ENCODE data around the gene ABCF2.

Gene ABCF2

DNA sequence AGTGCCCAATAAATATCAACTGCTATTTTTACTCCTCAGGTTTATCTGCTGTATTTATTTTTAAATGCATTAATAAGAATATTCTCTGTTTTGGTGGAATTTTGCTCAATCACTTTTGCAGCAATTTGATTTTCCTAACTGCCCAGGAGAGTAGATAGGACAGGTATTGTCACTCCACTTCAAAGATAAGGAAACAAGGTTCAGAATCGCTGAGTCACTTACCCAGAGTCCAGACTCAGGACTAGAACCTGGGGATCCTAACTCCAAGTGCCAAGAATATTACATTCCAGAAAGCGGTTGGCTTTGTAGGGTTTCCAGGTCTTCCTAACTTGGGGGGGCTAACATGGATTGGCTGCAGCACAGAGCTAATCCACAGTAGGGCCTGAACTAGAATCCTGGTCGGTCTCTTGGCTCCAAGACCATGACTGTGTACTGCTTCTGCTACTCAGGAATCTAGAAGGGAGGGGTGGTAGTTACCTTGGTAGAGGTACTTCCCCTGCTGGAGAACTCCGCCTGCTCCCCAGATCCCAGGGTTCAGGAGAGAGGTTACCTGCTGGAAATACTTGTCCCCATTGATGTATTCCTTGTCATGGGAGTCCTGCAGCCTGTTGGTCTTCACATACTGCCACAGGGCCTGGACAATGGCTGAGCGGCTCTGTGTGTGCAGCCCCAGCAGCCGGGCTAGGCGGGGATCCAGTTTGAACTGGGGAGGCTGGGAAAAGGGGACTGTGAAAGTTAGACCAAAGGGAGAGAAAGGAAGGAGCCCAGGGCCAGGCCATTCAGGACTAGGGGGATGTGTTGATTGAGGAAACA lies 14.1 kb upstream of the ABCF2 start:
- TF ChIP-seq, protein P1, sequence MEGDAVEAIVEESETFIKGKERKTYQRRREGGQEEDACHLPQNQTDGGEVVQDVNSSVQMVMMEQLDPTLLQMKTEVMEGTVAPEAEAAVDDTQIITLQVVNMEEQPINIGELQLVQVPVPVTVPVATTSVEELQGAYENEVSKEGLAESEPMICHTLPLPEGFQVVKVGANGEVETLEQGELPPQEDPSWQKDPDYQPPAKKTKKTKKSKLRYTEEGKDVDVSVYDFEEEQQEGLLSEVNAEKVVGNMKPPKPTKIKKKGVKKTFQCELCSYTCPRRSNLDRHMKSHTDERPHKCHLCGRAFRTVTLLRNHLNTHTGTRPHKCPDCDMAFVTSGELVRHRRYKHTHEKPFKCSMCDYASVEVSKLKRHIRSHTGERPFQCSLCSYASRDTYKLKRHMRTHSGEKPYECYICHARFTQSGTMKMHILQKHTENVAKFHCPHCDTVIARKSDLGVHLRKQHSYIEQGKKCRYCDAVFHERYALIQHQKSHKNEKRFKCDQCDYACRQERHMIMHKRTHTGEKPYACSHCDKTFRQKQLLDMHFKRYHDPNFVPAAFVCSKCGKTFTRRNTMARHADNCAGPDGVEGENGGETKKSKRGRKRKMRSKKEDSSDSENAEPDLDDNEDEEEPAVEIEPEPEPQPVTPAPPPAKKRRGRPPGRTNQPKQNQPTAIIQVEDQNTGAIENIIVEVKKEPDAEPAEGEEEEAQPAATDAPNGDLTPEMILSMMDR (IDR thresholded peaks at IDR 0.05; ENCODE audit: low read depth, low read length, missing control alignments) = no peak
- Histone ChIP-seq H3K36me3 (replicated peaks) (peaks cover 58% of the 10 kb centered on the region), H3K4me3 (ENCODE audit: low read depth, low read length) (no peak overlapping the region), H3K27ac (no peak overlapping the region), H3K27me3 (replicated peaks) (no peaks in the 10 kb centered on the region)
- no peak for DNase-seq
- in situ Hi-C loops (cut with HindIII; ENCODE audit: low pct_ligation_motif_present, low sequenced_read_pairs) = no loop called here

DNA sequence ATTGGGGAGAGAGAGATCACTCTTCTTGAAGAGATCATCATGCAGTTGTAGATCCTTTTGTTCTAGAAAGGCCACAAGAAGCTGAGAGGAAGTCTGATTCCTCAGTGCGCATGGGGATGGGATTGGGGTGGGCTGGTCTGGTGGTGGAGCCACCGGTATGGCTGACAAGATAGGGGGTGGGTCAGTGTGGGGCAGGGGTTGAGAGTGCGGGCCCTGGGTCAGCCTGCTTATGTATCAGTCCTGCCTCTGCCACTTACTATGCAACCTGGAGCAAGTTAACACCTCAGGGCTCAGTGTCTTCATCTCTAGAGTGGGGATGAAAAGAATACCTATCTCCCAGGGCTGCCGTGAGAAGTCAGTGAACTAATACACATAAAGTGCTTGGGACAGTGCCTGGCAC lies 13.5 kb upstream of the ABCF2 start:
- DNase-seq = no peak
- Histone ChIP-seq H3K27ac (no peak overlapping the region), H3K4me3 (ENCODE audit: low read depth, low read length) (no peak overlapping the region), H3K36me3 (replicated peaks) (peaks cover 64% of the 10 kb centered on the region), H3K27me3 (replicated peaks) (no peaks in the 10 kb centered on the region)
- TF ChIP-seq, protein P1 (IDR thresholded peaks at IDR 0.05; ENCODE audit: low read depth, low read length, missing control alignments) = no peak
- in situ Hi-C loops (cut with HindIII; ENCODE audit: low pct_ligation_motif_present, low sequenced_read_pairs) = no loop called here

DNA sequence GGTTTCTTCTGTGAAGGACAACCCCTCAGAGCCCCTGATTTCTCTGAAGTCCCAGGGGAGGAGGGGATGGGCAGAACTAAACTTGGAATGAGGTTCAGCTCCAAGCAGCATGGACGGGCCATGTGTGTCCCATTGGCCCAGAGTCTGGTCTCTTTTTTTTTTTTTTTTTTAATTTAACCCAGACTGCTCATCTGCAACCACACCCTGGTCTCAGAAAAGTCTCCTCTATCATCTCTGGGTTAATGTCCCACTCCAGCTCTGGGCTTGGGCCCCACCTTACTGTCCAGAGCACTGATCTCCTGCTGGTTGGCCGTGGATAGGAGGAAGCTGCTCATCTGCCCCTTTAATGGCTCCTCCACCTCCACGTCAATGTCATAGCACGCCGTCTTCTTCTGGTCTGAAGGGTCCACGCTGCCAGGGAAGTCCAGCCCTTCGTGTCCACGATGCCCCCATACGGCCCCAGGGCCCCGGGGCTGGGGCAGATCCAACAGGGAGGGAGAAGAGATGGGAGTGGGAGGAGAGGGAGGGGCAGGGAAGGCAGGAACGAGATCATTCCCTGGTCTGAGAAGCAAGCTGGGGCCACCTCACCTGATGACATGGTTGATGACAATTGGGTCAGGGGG lies 12.9 kb upstream of the ABCF2 start:
- TF ChIP-seq, protein P1 (IDR thresholded peaks at IDR 0.05; ENCODE audit: low read depth, low read length, missing control alignments) = no peak
- H3K27ac ChIP-seq = no peak overlapping the region
- no peaks in the 10 kb centered on the region for H3K27me3 ChIP-seq (replicated peaks)
- in situ Hi-C loops (cut with HindIII; ENCODE audit: low pct_ligation_motif_present, low sequenced_read_pairs) = no loop called here
- no peak for DNase-seq
- H3K4me3 ChIP-seq (ENCODE audit: low read depth, low read length) = no peak overlapping the region
- H3K36me3 ChIP-seq (replicated peaks) = peaks cover 70% of the 10 kb centered on the region

DNA sequence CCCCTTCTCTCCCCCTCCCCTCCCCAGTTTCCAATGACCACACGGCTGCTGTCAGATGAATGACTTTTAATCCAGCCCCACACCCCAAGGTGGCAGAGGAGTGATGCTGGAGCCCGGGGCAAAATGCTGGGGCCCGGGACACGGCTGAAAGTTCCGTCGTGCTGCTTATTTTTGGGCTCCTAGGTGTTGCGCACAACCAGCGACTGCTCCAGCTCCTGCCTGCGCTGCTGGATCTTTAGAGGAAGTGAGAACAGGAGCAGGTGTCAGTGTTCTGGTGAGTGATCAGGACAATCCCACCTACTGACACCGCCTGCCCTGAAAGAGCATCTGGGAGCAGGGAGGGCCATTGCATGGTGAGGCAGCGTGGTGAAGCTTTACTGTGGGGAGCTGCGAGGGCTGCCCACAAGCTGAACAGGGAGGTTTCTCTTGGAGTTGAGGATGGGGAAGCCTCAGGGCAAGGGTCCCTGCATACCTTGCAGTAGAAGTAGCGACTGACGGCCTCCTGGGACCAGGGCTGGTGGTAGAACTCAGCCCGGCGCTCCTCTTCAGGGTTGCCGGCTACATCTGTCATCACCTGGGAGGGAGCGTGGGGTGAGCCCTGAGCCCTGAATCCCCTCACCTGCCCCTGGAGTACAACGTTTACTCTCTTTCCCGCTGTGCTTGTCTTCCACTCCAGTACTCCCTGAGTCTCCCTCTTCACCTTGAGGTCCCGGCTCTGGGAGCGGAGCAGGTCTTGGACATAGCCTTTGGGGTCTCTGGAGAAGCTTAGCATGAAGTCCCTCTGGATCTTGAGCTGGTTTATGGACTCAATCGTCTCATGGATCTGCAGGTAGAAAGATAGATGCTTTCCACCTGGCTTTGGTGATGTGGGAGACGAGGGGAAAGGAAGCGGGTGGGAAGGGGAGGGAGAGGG lies 12.2 kb upstream of the ABCF2 start:
- H3K27ac ChIP-seq = no peak overlapping the region

DNA sequence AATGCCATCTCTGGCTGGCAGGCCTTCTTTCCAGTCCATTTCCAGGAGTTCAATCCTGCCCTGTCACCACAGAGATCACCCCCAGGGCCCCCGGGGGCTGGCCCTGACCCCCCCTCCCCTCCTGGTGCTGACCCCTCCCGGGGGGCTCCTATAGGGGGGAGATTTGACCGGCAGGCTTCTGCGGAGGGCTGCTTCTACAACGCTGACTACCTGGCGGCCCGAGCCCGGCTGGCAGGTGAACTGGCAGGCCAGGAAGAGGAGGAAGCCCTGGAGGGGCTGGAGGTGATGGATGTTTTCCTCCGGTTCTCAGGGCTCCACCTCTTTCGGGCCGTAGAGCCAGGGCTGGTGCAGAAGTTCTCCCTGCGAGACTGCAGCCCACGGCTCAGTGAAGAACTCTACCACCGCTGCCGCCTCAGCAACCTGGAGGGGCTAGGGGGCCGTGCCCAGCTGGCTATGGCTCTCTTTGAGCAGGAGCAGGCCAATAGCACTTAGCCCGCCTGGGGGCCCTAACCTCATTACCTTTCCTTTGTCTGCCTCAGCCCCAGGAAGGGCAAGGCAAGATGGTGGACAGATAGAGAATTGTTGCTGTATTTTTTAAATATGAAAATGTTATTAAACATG lies 11.3 kb upstream of the ABCF2 start:
- Histone ChIP-seq H3K27ac (no peak overlapping the region), H3K27me3 (replicated peaks) (no peaks in the 10 kb centered on the region), H3K4me3 (ENCODE audit: low read depth, low read length) (no peak overlapping the region), H3K36me3 (replicated peaks) (peaks cover 76% of the 10 kb centered on the region)
- DNase-seq = no peak
- in situ Hi-C loops (cut with HindIII; ENCODE audit: low pct_ligation_motif_present, low sequenced_read_pairs) = no loop called here
- TF ChIP-seq, protein P1 (IDR thresholded peaks at IDR 0.05; ENCODE audit: low read depth, low read length, missing control alignments) = no peak

More for the DNA sequence above, 12.2 kb upstream of the ABCF2 start:
- TF ChIP-seq, protein P1 (IDR thresholded peaks at IDR 0.05; ENCODE audit: low read depth, low read length, missing control alignments) = no peak
- H3K4me3 ChIP-seq (ENCODE audit: low read depth, low read length) = no peak overlapping the region
- in situ Hi-C loops (cut with HindIII; ENCODE audit: low pct_ligation_motif_present, low sequenced_read_pairs) = no loop called here
- DNase-seq = no peak
- no peaks in the 10 kb centered on the region for H3K27me3 ChIP-seq (replicated peaks)
- H3K36me3 ChIP-seq (replicated peaks) = peaks cover 76% of the 10 kb centered on the region

All from brain microvascular endothelial cell (primary cell).